Activated naive CD4-positive, alpha-beta T cell treated with anti-CD3 and anti-CD28 coated beads, Interleukin-2, amount 10 ng/mL, durations not matched to agents 7 days and 5 days (primary cell): ENCODE results near the gene ACKR1.

Source experiments
- CTCF ChIA-PET: fragments of 350-600 bp; sonication (Branson Sonifier 250); formaldehyde crosslinking; loops from one replicate; lab custom pipeline; 2021; ENCODE audit warnings: antibody characterized with exemption; lab: Charles Lee
- DNase-seq: peaks from one replicate; pipeline ENCODE4 v3.0.0-alpha.2; 2020
- H3K27ac Mint-ChIP-seq: one replicate; pipeline ENCODE4 v1.8.0; 2021; ENCODE audit warnings: mild to moderate bottlenecking, moderate library complexity, mixed read lengths
- H3K27me3 Mint-ChIP-seq: one replicate; pipeline ENCODE4 v1.8.0; 2021; ENCODE audit warnings: mild to moderate bottlenecking, mixed read lengths
- H3K36me3 Mint-ChIP-seq: one replicate; pipeline ENCODE4 v1.8.0; 2021; ENCODE audit warnings: mixed read lengths
- H3K4me1 Mint-ChIP-seq: one replicate; pipeline ENCODE4 v1.8.0; 2021; ENCODE audit warnings: mixed read lengths
- H3K4me3 Mint-ChIP-seq: one replicate; pipeline ENCODE4 v1.8.0; 2021; ENCODE audit warnings: mild to moderate bottlenecking, moderate library complexity, mixed read lengths
- H3K9me3 Mint-ChIP-seq: one replicate; pipeline ENCODE4 v1.8.0; 2021; ENCODE audit warnings: mixed read lengths

ACKR1 gene

GRCh38 chr1:159204161-159205141, at the start of gene ACKR1:
Gene ACKR1, plus strand, starts transcription at chr1:159204875. Its CDS starts 85 bp downstream, at chr1:159204960.
- Mint-ChIP-seq H3K4me1 (no peaks in the 10 kb centered on the region), H3K27ac (no peak within 1 kb of the TSS), H3K9me3 (no peaks in the 10 kb centered on the region), H3K27me3 (peaks cover 84% of the 10 kb centered on the region), H3K36me3 (no peaks in the 10 kb centered on the region), H3K4me3 (no peak within 1 kb of the TSS)
- no peak for DNase-seq
- CTCF ChIA-PET: interaction anchor here (1.3 to 5.0 kb wide), 2 partner anchors 10 to 71 kb away, joined by 7 to 20 read pairs; no protein-coding TSS in a partner anchor

- DNase-seq: peak; percentile 69
- Mint-ChIP-seq H3K27ac (no peak overlapping the region), H3K36me3 (no peaks in the 10 kb centered on the region), H3K27me3 (peaks cover 8% of the 10 kb centered on the region), H3K9me3 (no peaks in the 10 kb centered on the region), H3K4me1 (no peaks in the 10 kb centered on the region), H3K4me3 (no peak overlapping the region)
- CTCF ChIA-PET: interaction anchor here (0.7 to 2.8 kb wide), 12 partner anchors 13 to 847 kb away, joined by 3 to 22 read pairs (median 4); no protein-coding TSS in a partner anchor
These were observed 43.5 kb upstream of the ACKR1 start for GRCh38 chr1:159161001-159161718.

GRCh38 chr1:159161719-159162026, 43.0 kb upstream of the ACKR1 start:
- no peak for DNase-seq
- H3K27me3 Mint-ChIP-seq: peaks cover 8% of the 10 kb centered on the region
- CTCF ChIA-PET: interaction anchor here (0.7 to 2.8 kb wide), 6 partner anchors 13 to 52 kb away, joined by 3 to 22 read pairs (median 4); no protein-coding TSS in a partner anchor

GRCh38 chr1:159162516-159163265, 42.0 kb upstream of the ACKR1 start:
- H3K4me3 Mint-ChIP-seq: no peak overlapping the region

More at GRCh38 chr1:159161719-159162026, 43.0 kb upstream of the ACKR1 start:
- Mint-ChIP-seq H3K36me3 (no peaks in the 10 kb centered on the region), H3K4me1 (no peaks in the 10 kb centered on the region), H3K4me3 (no peak overlapping the region), H3K9me3 (no peaks in the 10 kb centered on the region), H3K27ac (no peak overlapping the region)

GRCh38 chr1:159163614-159164228, 41.0 kb upstream of the ACKR1 start:
- Mint-ChIP-seq H3K27me3 (peaks cover 13% of the 10 kb centered on the region), H3K36me3 (no peaks in the 10 kb centered on the region), H3K9me3 (no peaks in the 10 kb centered on the region), H3K27ac (no peak overlapping the region), H3K4me3 (no peak overlapping the region), H3K4me1 (no peaks in the 10 kb centered on the region)
- CTCF ChIA-PET: interaction anchor here (1.7 to 2.8 kb wide), 2 partner anchors 47 to 50 kb away, joined by 4 to 22 read pairs; no protein-coding TSS in a partner anchor
- DNase-seq: no peak

More at GRCh38 chr1:159162516-159163265, 42.0 kb upstream of the ACKR1 start:
- no peaks in the 10 kb centered on the region for H3K4me1 Mint-ChIP-seq
- H3K36me3 Mint-ChIP-seq: no peaks in the 10 kb centered on the region
- no peak for DNase-seq
- CTCF ChIA-PET: interaction anchor here (1.1 to 2.8 kb wide), 3 partner anchors 12 to 51 kb away, joined by 3 to 22 read pairs (median 4); no protein-coding TSS in a partner anchor
- no peaks in the 10 kb centered on the region for H3K9me3 Mint-ChIP-seq
- no peak overlapping the region for H3K27ac Mint-ChIP-seq
- peaks cover 8% of the 10 kb centered on the region for H3K27me3 Mint-ChIP-seq

GRCh38 chr1:159168043-159168442, 36.6 kb upstream of the ACKR1 start:
- DNase-seq: no peak
- Mint-ChIP-seq H3K4me1 (peaks cover 2% of the 10 kb centered on the region), H3K36me3 (no peaks in the 10 kb centered on the region), H3K9me3 (no peaks in the 10 kb centered on the region), H3K27ac (no peak overlapping the region), H3K4me3 (no peak overlapping the region), H3K27me3 (peaks cover 47% of the 10 kb centered on the region)
- CTCF ChIA-PET: no interaction called here

GRCh38 chr1:159170639-159171038, 34.0 kb upstream of the ACKR1 start:
- Mint-ChIP-seq H3K27ac (no peak overlapping the region), H3K9me3 (no peaks in the 10 kb centered on the region), H3K4me1 (peaks cover 2% of the 10 kb centered on the region), H3K36me3 (no peaks in the 10 kb centered on the region), H3K27me3 (peaks cover 62% of the 10 kb centered on the region), H3K4me3 (no peak overlapping the region)
- CTCF ChIA-PET: no interaction called here
- no peak for DNase-seq

- no peaks in the 10 kb centered on the region for H3K9me3 Mint-ChIP-seq
- no peak for DNase-seq
- CTCF ChIA-PET: no interaction called here
- H3K4me1 Mint-ChIP-seq: peaks cover 2% of the 10 kb centered on the region
- H3K4me3 Mint-ChIP-seq: no peak within 1 kb of the TSS
- peaks cover 62% of the 10 kb centered on the region for H3K27me3 Mint-ChIP-seq
- H3K27ac Mint-ChIP-seq: no peak within 1 kb of the TSS
- H3K36me3 Mint-ChIP-seq: no peaks in the 10 kb centered on the region
These were observed 33.4 kb upstream of the ACKR1 start, which contains the start of gene CADM3 for GRCh38 chr1:159171254-159171687. Gene CADM3, plus strand, starts transcription at chr1:159171615. Its CDS starts 151 bp downstream, at chr1:159171766.

GRCh38 chr1:159171688-159172501, 32.8 kb upstream of the ACKR1 start:
- Mint-ChIP-seq H3K27me3 (peaks cover 62% of the 10 kb centered on the region), H3K4me1 (peaks cover 2% of the 10 kb centered on the region), H3K9me3 (no peaks in the 10 kb centered on the region), H3K27ac (no peak overlapping the region), H3K36me3 (no peaks in the 10 kb centered on the region), H3K4me3 (no peak overlapping the region)
- DNase-seq: no peak
- CTCF ChIA-PET: no interaction called here

GRCh38 chr1:159172614-159173291, 31.9 kb upstream of the ACKR1 start:
- CTCF ChIA-PET: no interaction called here
- H3K4me1 Mint-ChIP-seq: peaks cover 2% of the 10 kb centered on the region
- H3K27ac Mint-ChIP-seq: no peak overlapping the region
- DNase-seq: no peak
- H3K4me3 Mint-ChIP-seq: no peak overlapping the region
- H3K27me3 Mint-ChIP-seq: peaks cover 62% of the 10 kb centered on the region
- no peaks in the 10 kb centered on the region for H3K36me3 Mint-ChIP-seq
- H3K9me3 Mint-ChIP-seq: no peaks in the 10 kb centered on the region

- Mint-ChIP-seq H3K27me3 (peaks cover 57% of the 10 kb centered on the region), H3K27ac (no peak overlapping the region), H3K4me3 (no peak overlapping the region), H3K9me3 (no peaks in the 10 kb centered on the region), H3K4me1 (peaks cover 2% of the 10 kb centered on the region), H3K36me3 (no peaks in the 10 kb centered on the region)
- DNase-seq: no peak
- CTCF ChIA-PET: no interaction called here
These were observed 31.4 kb upstream of the ACKR1 start for GRCh38 chr1:159173320-159173719.

GRCh38 chr1:159175571-159175970, 29.1 kb upstream of the ACKR1 start:
- peaks cover 43% of the 10 kb centered on the region for H3K27me3 Mint-ChIP-seq
- no peak for DNase-seq
- no peaks in the 10 kb centered on the region for H3K9me3 Mint-ChIP-seq
- CTCF ChIA-PET: interaction anchor here (1.9 kb wide), 1 partner anchor 38 kb away, joined by 5 read pairs; no protein-coding TSS in a partner anchor
- peaks cover 2% of the 10 kb centered on the region for H3K4me1 Mint-ChIP-seq
- H3K4me3 Mint-ChIP-seq: no peak overlapping the region
- H3K36me3 Mint-ChIP-seq: no peaks in the 10 kb centered on the region
- H3K27ac Mint-ChIP-seq: no peak overlapping the region
